Measurements from ENCODE around the gene WIPF1. TPM values are rescaled to one million over a fixed set of nuclear protein-coding genes. Genes with fewer than 3 reads are reported as not detected.

Gene WIPF1
- total RNA-seq (10 to 100 TPM in 3 of 6 donors, 1 to 10 TPM in 3; 5.2 to 26.8 (median 9.0) TPM), polyA plus RNA-seq (1 to 10 TPM; 4.7 to 6.2 TPM)

DNA sequence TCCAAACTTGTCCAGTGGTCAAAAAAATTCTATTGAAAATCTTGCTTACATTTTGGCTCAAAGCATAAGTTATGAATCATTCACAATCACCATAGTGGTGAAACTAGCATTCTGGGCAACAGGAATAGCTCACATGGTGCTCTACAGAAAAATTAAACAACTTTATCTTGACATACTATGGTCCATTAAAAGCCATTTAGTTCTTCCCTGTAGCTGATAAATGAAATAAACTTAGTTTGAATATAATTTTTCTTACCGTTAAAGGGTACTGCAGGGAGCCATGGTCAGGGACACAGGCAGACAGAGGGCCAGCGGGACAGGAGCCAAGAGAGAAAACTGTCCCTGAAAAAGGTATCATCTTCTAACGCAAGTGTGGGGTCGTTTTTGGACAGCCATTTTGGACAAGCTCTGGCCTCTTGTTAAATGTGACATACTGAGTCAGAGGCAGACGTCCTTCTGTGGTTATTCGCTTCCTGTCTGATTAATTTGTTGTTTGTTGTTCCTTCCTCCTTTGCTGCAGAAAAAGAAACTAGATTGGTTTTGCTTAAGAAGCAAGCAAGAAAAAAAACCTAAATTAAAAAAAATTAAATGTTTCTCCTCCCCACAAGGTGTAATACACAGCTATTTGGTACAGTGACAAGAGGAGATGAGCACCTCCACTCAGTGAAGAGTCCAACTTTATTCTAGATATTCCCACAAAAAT lies at the start of gene WIPF1:
TSS of gene WIPF1 (minus strand) at position 460 of the 703 bp plus-strand sequence. CDS start 12,231 bp downstream, outside the sequence.
- Histone ChIP-seq H3K4me1 (no peaks in the 10 kb centered on the region), H3K36me3 (no peaks in the 10 kb centered on the region), H3K4me3 (peak within 1 kb of the TSS in 1 of 4 donors; percentile 12), H3K27me3 (no peaks in the 10 kb centered on the region), H3K27ac (peak within 1 kb of the TSS in 2 of 4 donors; percentile 55 to 69), H3K9me3 (no peaks in the 10 kb centered on the region)
- ATAC-seq, result peak in 2 of 4 donors; percentile 48 to 55
- 74 to 80% methylated on average over 6 of the region's 6 CpGs for WGBS, 2 donors
- FAIRE-seq, result no peak
- intact Hi-C loops (cut with DNase I), result no loop called here
- DNase-seq, result peak in 1 of 6 donors; percentile 33
- TF ChIP-seq CTCF (IDR thresholded peaks at IDR 0.05), result no peak

GRCh38 chr2:174645296-174645695 lies 47.7 kb upstream of the WIPF1 start:
- Histone ChIP-seq H3K9me3 (no peaks in the 10 kb centered on the region), H3K27ac (no peak overlapping the region), H3K4me1 (no peaks in the 10 kb centered on the region), H3K4me3 (no peak overlapping the region), H3K36me3 (no peaks in the 10 kb centered on the region), H3K27me3 (no peaks in the 10 kb centered on the region)
- DNase-seq, result no peak
- intact Hi-C loops (cut with DNase I), result no loop called here
- no peak for FAIRE-seq
- no peak for ATAC-seq
- TF ChIP-seq CTCF (IDR thresholded peaks at IDR 0.05), result no peak
- 57 to 68% methylated on average over 2 of the region's 2 CpGs for WGBS, 2 donors

DNA sequence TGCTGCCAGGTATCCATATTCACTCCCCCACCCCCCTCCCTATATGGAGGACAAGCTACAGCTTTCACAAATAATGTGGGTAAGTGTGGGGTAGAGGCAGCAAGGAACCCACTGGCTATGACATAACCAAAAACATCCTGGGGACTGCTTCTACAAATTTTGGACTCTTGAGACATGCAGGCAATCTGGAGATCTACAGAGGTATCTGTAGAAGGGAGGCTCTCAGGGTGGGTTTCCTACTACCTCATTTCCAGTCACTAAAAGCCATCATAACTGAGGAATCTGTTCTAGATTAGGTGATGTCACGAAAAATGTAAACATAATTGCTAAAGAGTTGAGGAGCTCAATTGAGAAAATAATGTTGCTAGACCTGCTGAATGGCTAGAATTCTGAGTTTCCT lies 46.8 kb upstream of the WIPF1 start:
- TF ChIP-seq CTCF (IDR thresholded peaks at IDR 0.05), result no peak
- WGBS, 2 donors, result 87 to 91% methylated on average over 1 of the region's 1 CpG
- Histone ChIP-seq H3K9me3 (no peaks in the 10 kb centered on the region), H3K27ac (no peak overlapping the region), H3K36me3 (no peaks in the 10 kb centered on the region), H3K27me3 (no peaks in the 10 kb centered on the region), H3K4me1 (no peaks in the 10 kb centered on the region), H3K4me3 (no peak overlapping the region)
- intact Hi-C loops (cut with DNase I), result no loop called here
- ATAC-seq (no peak), DNase-seq (no peak), FAIRE-seq (no peak)

- no peaks in the 10 kb centered on the region for H3K27me3 ChIP-seq
- H3K27ac ChIP-seq, result no peak overlapping the region
- 94 to 97% methylated on average over 6 of the region's 6 CpGs for WGBS, 2 donors
- ATAC-seq (no peak), DNase-seq (no peak), FAIRE-seq (no peak)
- intact Hi-C loops (cut with DNase I), result no loop called here
- TF ChIP-seq CTCF (IDR thresholded peaks at IDR 0.05), result no peak
- no peak overlapping the region for H3K4me3 ChIP-seq
- no peaks in the 10 kb centered on the region for H3K9me3 ChIP-seq
- no peaks in the 10 kb centered on the region for H3K36me3 ChIP-seq
- H3K4me1 ChIP-seq, result no peaks in the 10 kb centered on the region
Observed at GRCh38 chr2:174643356-174643755, 45.8 kb upstream of the WIPF1 start.

- intact Hi-C loops (cut with DNase I), result no loop called here
- no peak overlapping the region for H3K4me3 ChIP-seq
- WGBS, 2 donors, result 85 to 90% methylated on average over 1 of the region's 1 CpG
- H3K27me3 ChIP-seq, result no peaks in the 10 kb centered on the region
- no peak for DNase-seq
- H3K36me3 ChIP-seq, result no peaks in the 10 kb centered on the region
- no peak overlapping the region for H3K27ac ChIP-seq
- FAIRE-seq, result no peak
- no peak for ATAC-seq
- TF ChIP-seq CTCF (IDR thresholded peaks at IDR 0.05), result no peak
- H3K9me3 ChIP-seq, result no peaks in the 10 kb centered on the region
- no peaks in the 10 kb centered on the region for H3K4me1 ChIP-seq
Observed at GRCh38 chr2:174641168-174641567, 43.6 kb upstream of the WIPF1 start.
